ENCODE measurements around the gene CT45A1. TPM values are rescaled to one million over a fixed set of nuclear protein-coding genes. Genes with fewer than 3 reads are reported as not detected.
"Not testable (repeated sequence)": the region's sequence is repeated elsewhere in the genome, so short reads cannot be mapped to it uniquely, and the experiment has no call there.

The CT45A1 gene, protein sequence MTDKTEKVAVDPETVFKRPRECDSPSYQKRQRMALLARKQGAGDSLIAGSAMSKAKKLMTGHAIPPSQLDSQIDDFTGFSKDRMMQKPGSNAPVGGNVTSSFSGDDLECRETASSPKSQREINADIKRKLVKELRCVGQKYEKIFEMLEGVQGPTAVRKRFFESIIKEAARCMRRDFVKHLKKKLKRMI
- total RNA-seq, result not detected

DNA sequence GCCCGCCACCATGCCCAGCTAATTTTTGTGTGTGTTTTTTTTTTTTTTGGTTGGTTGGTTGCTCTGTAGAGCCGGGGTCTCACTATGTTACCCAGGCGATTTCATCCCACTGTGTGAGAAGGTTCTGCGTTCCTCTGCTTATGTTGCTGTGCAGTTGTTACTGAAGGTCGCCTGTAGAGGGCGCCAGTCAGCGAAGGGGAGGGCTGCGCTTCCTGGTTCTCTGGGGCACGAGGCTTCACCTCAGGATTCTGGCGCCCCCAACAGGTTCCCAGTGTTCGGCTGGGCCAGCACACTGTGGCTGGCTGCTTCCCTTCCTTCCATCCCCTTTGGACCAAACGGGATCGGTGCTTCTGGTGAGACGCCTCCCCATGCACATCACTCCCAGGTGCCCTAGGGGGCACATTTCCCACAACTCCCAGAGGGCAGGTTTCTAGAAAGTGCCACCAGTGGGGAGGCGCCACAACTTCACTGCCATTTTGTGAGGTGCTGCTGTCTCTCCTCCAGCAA is at the start of gene CT45A1:
TSS of gene CT45A1 (plus strand) at position 457 of the 507 bp plus-strand sequence. CDS start 5,302 bp downstream, outside the sequence.
- not testable (repeated sequence) for H3K4me1 ChIP-seq (ENCODE audit: control insufficient read depth in 3 of 3, insufficient read depth in 3 of 3, low read length in 3 of 3); H3K27ac ChIP-seq (ENCODE audit: low read depth, low read length); H3K9ac ChIP-seq (ENCODE audit: low read depth in 1 of 3, low read length in 3 of 3); H3K4me3 ChIP-seq (ENCODE audit: low read length in 3 of 3); H3K27me3 ChIP-seq (ENCODE audit: control insufficient read depth in 3 of 3, insufficient read depth in 3 of 3, low read length in 3 of 3); H3K9me3 ChIP-seq (ENCODE audit: control insufficient read depth in 3 of 3, low read length in 3 of 3); H3K36me3 ChIP-seq (ENCODE audit: control insufficient read depth in 3 of 3, insufficient read depth in 3 of 3, low read length in 3 of 3)

DNA sequence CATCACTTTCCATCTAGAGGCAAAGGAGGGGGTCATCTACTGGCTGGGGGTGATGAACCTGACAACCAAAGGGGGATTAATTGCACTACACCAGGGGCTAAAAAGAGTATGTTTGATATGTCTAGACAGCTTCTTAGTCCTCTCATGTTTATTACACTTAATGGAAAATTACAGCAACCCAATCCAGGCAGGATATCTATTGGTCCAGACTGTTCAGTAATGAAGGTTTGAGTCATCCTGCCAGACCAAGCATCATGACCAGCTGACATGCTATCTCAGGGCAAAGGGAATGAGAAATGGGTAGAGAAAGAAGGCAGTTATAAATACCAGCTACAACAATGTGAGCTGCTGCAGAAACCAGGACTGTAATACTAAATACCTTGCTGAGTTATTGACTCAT is 40.5 kb upstream of the CT45A1 start:
- not testable (repeated sequence) for H3K9ac ChIP-seq (ENCODE audit: low read depth in 1 of 3, low read length in 3 of 3); H3K4me3 ChIP-seq (ENCODE audit: low read length in 3 of 3)

DNA sequence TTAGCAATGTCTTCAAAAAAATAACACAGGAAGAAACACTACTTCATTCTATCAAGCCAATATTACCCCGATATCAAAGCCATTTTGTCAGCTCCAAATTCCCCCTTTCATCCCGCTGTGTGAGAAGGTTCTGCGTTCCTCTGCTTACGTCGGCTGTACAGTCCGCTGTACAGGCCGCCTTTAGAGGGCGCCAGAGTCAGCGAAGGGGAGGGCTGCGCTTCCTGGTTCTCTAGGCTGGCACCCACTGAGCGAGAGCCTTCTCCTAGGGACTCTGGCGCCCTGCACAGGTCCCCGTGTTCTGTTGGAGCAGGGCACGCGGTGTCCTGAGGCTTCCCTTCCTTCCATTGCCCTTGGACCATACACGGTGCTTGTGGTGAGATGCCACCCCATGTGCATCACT is 25.3 kb upstream of the CT45A1 start:
- no peaks in the 10 kb centered on the region for H3K36me3 ChIP-seq (ENCODE audit: control insufficient read depth in 3 of 3, insufficient read depth in 3 of 3, low read length in 3 of 3)
- no peaks in the 10 kb centered on the region for H3K4me1 ChIP-seq (ENCODE audit: control insufficient read depth in 3 of 3, insufficient read depth in 3 of 3, low read length in 3 of 3)
- H3K9me3 ChIP-seq (ENCODE audit: control insufficient read depth in 3 of 3, low read length in 3 of 3), result no peaks in the 10 kb centered on the region
- no peak overlapping the region for H3K27ac ChIP-seq (ENCODE audit: low read depth, low read length)
- H3K27me3 ChIP-seq (ENCODE audit: control insufficient read depth in 3 of 3, insufficient read depth in 3 of 3, low read length in 3 of 3), result no peaks in the 10 kb centered on the region
- H3K4me3 ChIP-seq (ENCODE audit: low read length in 3 of 3), result no peak overlapping the region
- H3K9ac ChIP-seq (ENCODE audit: low read depth in 1 of 3, low read length in 3 of 3), result no peak overlapping the region

More for the DNA sequence above, 40.5 kb upstream of the CT45A1 start:
- H3K36me3 ChIP-seq (ENCODE audit: control insufficient read depth in 3 of 3, insufficient read depth in 3 of 3, low read length in 3 of 3); H3K27ac ChIP-seq (ENCODE audit: low read depth, low read length); H3K9me3 ChIP-seq (ENCODE audit: control insufficient read depth in 3 of 3, low read length in 3 of 3); H3K27me3 ChIP-seq (ENCODE audit: control insufficient read depth in 3 of 3, insufficient read depth in 3 of 3, low read length in 3 of 3); H3K4me1 ChIP-seq (ENCODE audit: control insufficient read depth in 3 of 3, insufficient read depth in 3 of 3, low read length in 3 of 3): not testable (repeated sequence)

DNA sequence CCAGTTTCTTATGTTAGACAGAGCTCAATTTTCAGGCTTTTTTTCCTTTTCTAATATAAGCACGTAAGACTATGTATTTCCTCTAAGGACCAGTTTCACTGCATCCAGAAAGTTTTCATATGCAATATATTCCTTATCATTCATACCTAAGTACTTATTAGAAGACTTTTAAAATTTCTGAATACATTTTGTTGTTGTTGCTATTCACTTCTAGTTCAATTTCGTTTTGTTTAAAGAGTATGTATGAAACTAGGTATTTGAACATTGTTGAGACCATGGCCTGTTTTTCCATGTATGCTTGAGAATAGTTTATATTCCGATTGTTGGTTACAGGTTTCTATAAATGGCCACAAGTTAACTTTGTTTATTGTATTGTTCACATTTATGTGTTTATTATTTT is 18.0 kb upstream of the CT45A1 start:
- Histone ChIP-seq H3K9ac (ENCODE audit: low read depth in 1 of 3, low read length in 3 of 3) (no peak overlapping the region), H3K36me3 (ENCODE audit: control insufficient read depth in 3 of 3, insufficient read depth in 3 of 3, low read length in 3 of 3) (no peaks in the 10 kb centered on the region), H3K4me3 (ENCODE audit: low read length in 3 of 3) (no peak overlapping the region), H3K4me1 (ENCODE audit: control insufficient read depth in 3 of 3, insufficient read depth in 3 of 3, low read length in 3 of 3) (no peaks in the 10 kb centered on the region), H3K9me3 (ENCODE audit: control insufficient read depth in 3 of 3, low read length in 3 of 3) (no peaks in the 10 kb centered on the region), H3K27me3 (ENCODE audit: control insufficient read depth in 3 of 3, insufficient read depth in 3 of 3, low read length in 3 of 3) (no peaks in the 10 kb centered on the region), H3K27ac (ENCODE audit: low read depth, low read length) (no peak overlapping the region)

DNA sequence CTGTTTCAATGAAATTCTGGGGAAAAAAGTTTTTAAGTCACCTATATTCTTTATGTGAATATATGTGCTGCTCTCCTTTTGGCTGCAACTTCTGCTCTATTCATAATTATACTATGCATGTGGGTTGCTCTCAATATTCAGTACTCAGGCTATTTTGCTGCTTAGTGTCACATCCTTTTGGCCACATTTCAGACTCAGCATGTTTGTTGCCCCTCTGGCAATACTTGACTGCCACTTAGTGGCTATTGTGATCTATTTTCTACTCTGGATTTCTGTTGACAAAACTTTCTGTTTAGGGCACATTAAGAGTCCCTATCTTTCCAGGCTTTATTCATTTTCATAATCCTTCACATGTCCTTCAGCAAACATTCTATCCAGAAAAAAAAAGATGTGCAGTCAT is 15.8 kb upstream of the CT45A1 start:
- H3K27me3 ChIP-seq (ENCODE audit: control insufficient read depth in 3 of 3, insufficient read depth in 3 of 3, low read length in 3 of 3), result no peaks in the 10 kb centered on the region
- H3K27ac ChIP-seq (ENCODE audit: low read depth, low read length), result no peak overlapping the region
- H3K4me1 ChIP-seq (ENCODE audit: control insufficient read depth in 3 of 3, insufficient read depth in 3 of 3, low read length in 3 of 3), result no peaks in the 10 kb centered on the region
- no peak overlapping the region for H3K4me3 ChIP-seq (ENCODE audit: low read length in 3 of 3)
- H3K9me3 ChIP-seq (ENCODE audit: control insufficient read depth in 3 of 3, low read length in 3 of 3), result no peaks in the 10 kb centered on the region
- H3K9ac ChIP-seq (ENCODE audit: low read depth in 1 of 3, low read length in 3 of 3), result no peak overlapping the region
- H3K36me3 ChIP-seq (ENCODE audit: control insufficient read depth in 3 of 3, insufficient read depth in 3 of 3, low read length in 3 of 3), result no peaks in the 10 kb centered on the region

DNA sequence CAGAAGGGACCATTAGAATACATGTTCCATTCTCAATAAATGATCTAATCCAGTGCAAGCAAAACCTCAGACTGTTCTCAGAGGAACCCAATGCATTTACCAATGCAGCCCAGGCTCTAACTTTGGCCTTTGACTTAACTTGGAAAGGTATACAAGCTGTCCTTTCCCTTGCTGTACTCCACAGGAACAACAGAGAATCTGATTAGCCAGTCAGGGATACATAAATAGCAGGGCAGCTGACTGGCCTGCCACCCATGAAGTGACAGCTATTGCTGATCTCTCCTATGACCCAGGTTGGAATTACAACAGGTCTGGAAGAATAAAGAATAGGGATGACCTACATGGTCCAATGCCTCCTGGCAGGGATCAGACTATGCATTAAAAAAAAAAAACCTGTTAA is 14.5 kb upstream of the CT45A1 start:
- H3K27me3 ChIP-seq (ENCODE audit: control insufficient read depth in 3 of 3, insufficient read depth in 3 of 3, low read length in 3 of 3), result no peaks in the 10 kb centered on the region
- no peak overlapping the region for H3K4me3 ChIP-seq (ENCODE audit: low read length in 3 of 3)
- no peaks in the 10 kb centered on the region for H3K4me1 ChIP-seq (ENCODE audit: control insufficient read depth in 3 of 3, insufficient read depth in 3 of 3, low read length in 3 of 3)
- H3K36me3 ChIP-seq (ENCODE audit: control insufficient read depth in 3 of 3, insufficient read depth in 3 of 3, low read length in 3 of 3), result no peaks in the 10 kb centered on the region
- no peak overlapping the region for H3K27ac ChIP-seq (ENCODE audit: low read depth, low read length)
- no peaks in the 10 kb centered on the region for H3K9me3 ChIP-seq (ENCODE audit: control insufficient read depth in 3 of 3, low read length in 3 of 3)
- no peak overlapping the region for H3K9ac ChIP-seq (ENCODE audit: low read depth in 1 of 3, low read length in 3 of 3)

DNA sequence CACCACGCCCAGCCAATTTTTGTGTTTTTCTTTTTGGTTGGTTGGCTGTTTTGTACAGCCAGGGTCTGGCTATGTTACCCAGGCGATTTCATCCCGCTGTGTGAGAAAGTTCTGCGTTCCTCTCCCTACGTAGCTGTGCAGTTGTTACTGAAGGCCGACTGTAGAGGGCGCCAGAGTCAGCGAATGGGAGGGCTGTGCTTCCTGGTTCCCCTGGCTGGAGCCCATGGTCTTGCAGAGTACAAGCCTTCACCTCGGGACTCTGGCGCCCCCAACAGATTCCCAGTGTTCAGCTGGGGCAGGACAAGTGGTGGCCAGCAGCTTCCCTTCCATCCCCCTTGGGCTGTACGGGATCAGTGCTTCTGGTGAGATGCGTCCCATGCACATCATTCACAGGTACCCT is 5.6 kb upstream of the CT45A1 start:
- Histone ChIP-seq H3K9me3 (ENCODE audit: control insufficient read depth in 3 of 3, low read length in 3 of 3) (no peaks in the 10 kb centered on the region), H3K4me1 (ENCODE audit: control insufficient read depth in 3 of 3, insufficient read depth in 3 of 3, low read length in 3 of 3) (no peaks in the 10 kb centered on the region), H3K9ac (ENCODE audit: low read depth in 1 of 3, low read length in 3 of 3) (no peak overlapping the region), H3K27ac (ENCODE audit: low read depth, low read length) (no peak overlapping the region), H3K36me3 (ENCODE audit: control insufficient read depth in 3 of 3, insufficient read depth in 3 of 3, low read length in 3 of 3) (no peaks in the 10 kb centered on the region), H3K27me3 (ENCODE audit: control insufficient read depth in 3 of 3, insufficient read depth in 3 of 3, low read length in 3 of 3) (no peaks in the 10 kb centered on the region), H3K4me3 (ENCODE audit: low read length in 3 of 3) (no peak overlapping the region)

DNA sequence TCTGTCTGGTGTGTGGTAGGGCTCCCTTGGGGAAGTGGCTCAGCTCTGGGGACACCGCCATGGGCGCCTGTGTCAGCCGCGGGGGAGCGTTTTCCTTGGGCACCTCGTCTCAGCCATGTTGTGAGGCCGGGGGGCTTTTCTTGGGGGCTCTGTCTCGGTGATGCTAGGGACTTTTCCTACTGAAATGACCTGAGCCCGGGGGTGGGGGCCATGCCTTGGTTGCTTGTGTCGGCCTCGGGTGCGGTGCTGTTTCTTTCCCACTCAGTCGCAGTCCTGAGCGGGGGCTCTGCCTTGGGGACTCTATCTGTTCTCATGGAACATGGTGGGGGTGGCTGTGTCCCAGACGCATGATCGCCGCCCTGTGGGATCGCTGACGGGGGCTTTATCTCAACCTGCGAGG is 356 bp downstream of the CT45A1 start:
- Histone ChIP-seq H3K9ac (ENCODE audit: low read depth in 1 of 3, low read length in 3 of 3) (no peak overlapping the region), H3K27ac (ENCODE audit: low read depth, low read length) (no peak overlapping the region), H3K36me3 (ENCODE audit: control insufficient read depth in 3 of 3, insufficient read depth in 3 of 3, low read length in 3 of 3) (no peaks in the 10 kb centered on the region), H3K27me3 (ENCODE audit: control insufficient read depth in 3 of 3, insufficient read depth in 3 of 3, low read length in 3 of 3) (no peaks in the 10 kb centered on the region), H3K4me1 (ENCODE audit: control insufficient read depth in 3 of 3, insufficient read depth in 3 of 3, low read length in 3 of 3) (no peaks in the 10 kb centered on the region), H3K9me3 (ENCODE audit: control insufficient read depth in 3 of 3, low read length in 3 of 3) (no peaks in the 10 kb centered on the region), H3K4me3 (ENCODE audit: low read length in 3 of 3) (no peak overlapping the region)

DNA sequence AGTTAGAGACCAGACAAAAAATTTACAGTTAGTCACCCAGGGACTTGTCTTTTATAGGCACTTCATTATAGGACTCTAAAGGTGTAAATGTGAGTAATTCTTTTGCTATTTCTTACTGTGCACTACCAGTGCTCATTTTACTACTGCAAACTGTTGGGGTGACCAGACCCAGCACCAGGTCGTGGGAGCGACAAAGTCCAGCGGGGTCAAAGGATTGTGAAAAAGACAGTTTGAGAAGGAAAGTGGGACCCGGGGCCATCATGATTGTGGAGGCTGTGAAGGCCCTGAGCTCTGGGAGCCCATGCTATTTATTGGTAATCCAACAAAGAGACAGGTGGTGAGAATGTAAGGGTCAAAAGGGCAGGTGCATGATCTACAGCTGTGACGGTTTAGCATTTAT is 21.2 kb downstream of the CT45A1 start:
- not testable (repeated sequence) for H3K9ac ChIP-seq (ENCODE audit: low read depth in 1 of 3, low read length in 3 of 3); H3K4me1 ChIP-seq (ENCODE audit: control insufficient read depth in 3 of 3, insufficient read depth in 3 of 3, low read length in 3 of 3); H3K27ac ChIP-seq (ENCODE audit: low read depth, low read length); H3K27me3 ChIP-seq (ENCODE audit: control insufficient read depth in 3 of 3, insufficient read depth in 3 of 3, low read length in 3 of 3); H3K4me3 ChIP-seq (ENCODE audit: low read length in 3 of 3); H3K36me3 ChIP-seq (ENCODE audit: control insufficient read depth in 3 of 3, insufficient read depth in 3 of 3, low read length in 3 of 3); H3K9me3 ChIP-seq (ENCODE audit: control insufficient read depth in 3 of 3, low read length in 3 of 3)

DNA sequence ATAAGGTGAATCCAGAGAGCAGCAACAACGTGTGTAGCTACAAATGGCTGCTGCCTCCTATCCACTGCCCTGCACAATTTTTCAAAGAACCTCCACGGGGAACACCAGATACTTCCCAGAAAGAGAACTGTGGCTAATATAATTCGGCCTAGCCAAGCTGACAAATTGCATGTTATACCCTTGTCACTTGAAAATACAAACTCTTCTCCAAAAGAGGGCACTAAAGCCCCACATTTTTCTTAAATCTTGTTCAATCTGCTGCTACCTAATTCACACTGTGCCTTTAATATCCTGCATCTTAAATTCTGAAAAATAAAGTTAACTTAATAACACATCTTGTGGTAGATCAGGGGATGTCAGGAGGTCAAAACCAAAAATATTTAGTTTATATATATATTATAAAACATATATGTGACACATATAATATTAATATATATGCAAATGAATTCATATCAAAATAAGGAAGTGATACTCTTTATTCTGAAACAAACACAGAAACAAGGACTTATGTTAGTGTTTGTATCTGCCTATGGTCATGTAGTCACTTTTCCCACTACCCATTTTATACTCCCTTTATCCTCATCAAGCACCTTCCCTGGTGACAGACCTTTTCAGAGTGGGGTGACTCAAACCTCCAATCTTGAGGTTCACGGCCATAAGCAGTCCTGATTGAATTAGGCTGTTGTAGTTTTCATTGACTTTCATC is 24.1 kb downstream of the CT45A1 start:
- Histone ChIP-seq H3K36me3 (ENCODE audit: control insufficient read depth in 3 of 3, insufficient read depth in 3 of 3, low read length in 3 of 3) (no peaks in the 10 kb centered on the region), H3K4me1 (ENCODE audit: control insufficient read depth in 3 of 3, insufficient read depth in 3 of 3, low read length in 3 of 3) (no peaks in the 10 kb centered on the region), H3K9me3 (ENCODE audit: control insufficient read depth in 3 of 3, low read length in 3 of 3) (no peaks in the 10 kb centered on the region), H3K27ac (ENCODE audit: low read depth, low read length) (no peak overlapping the region), H3K4me3 (ENCODE audit: low read length in 3 of 3) (no peak overlapping the region), H3K9ac (ENCODE audit: low read depth in 1 of 3, low read length in 3 of 3) (no peak overlapping the region), H3K27me3 (ENCODE audit: control insufficient read depth in 3 of 3, insufficient read depth in 3 of 3, low read length in 3 of 3) (no peaks in the 10 kb centered on the region)
